Spleen (tissue), 7 donors: ENCODE data around the gene CSK.

Experiments
- CTCF ChIP-seq, 11 experiments: fragments of 200-600 bp in 7 of 11; fragments of 450-650 bp in 4 of 11; sonication (generic) in 4 of 11; IDR thresholded peaks in 8 of 11; conservative IDR thresholded peaks in 3 of 11; 1 replicate in 7 of 11; 2 replicates in 4 of 11; pipeline versions ENCODE4 v1.4.0 to v1.8.0; 2016 to 2021; ENCODE audit warnings: antibody characterized with exemption in 11 of 11, inconsistent platforms in 4 of 11, mild to moderate bottlenecking in 1 of 11
- POLR2A ChIP-seq, 3 donors: fragments of 450-650 bp; IDR thresholded peaks; one replicate each; pipeline ENCODE4 v1.5.1; 2017; ENCODE audit warnings: antibody characterized with exemption in 3 of 3, mild to moderate bottlenecking in 1 of 3
- donor health status: DM: no; HTN: no; CAD: no; lungs with moderate emphysema.
- donor health status: DM: no; HTN: no; CAD: no.
- donor health status: DM: no; HTN: no; CAD: no.

- TF ChIP-seq CTCF (IDR thresholded peaks at IDR 0.05 in 8 of 11, conservative IDR thresholded peaks at IDR 0.05 in 3 of 11): no peak
- TF ChIP-seq POLR2A (IDR thresholded peaks at IDR 0.05): no peak
Observed at GRCh38 chr15:74762791-74763150, 19.1 kb upstream of the CSK start.
